ENCODE results near the gene DYNC1I1. TPM values are rescaled to one million over a fixed set of nuclear protein-coding genes. Genes with fewer than 3 reads are reported as not detected.
A peak's percentile ranks its signal among the peaks of the same experiment; 100 is the strongest.

DYNC1I1 gene
- total RNA-seq, 1 donor from 2014 or later, result 38.8 TPM

GRCh38 chr7:96013836-96014235 is 241.5 kb downstream of the DYNC1I1 start:
- no peak for TF ChIP-seq CTCF (IDR thresholded peaks at IDR 0.05; ENCODE audit: borderline replicate concordance)
- no peak overlapping the region for H3K27ac ChIP-seq (replicated peaks)
- no peak overlapping the region for H3K4me3 ChIP-seq
- H3K4me1 ChIP-seq, result no peaks in the 10 kb centered on the region
- intact Hi-C loops (cut with micrococcal nuclease), result no loop called here
- no peaks in the 10 kb centered on the region for H3K27me3 ChIP-seq (ENCODE audit: low read depth)
- no peaks in the 10 kb centered on the region for H3K9me3 ChIP-seq (replicated peaks)
- no peaks in the 10 kb centered on the region for H3K36me3 ChIP-seq
- DNase-seq, result no peak

GRCh38 chr7:96014617-96015016 is 242.3 kb downstream of the DYNC1I1 start:
- Histone ChIP-seq H3K4me3 (no peak overlapping the region), H3K27ac (replicated peaks) (no peak overlapping the region), H3K9me3 (replicated peaks) (no peaks in the 10 kb centered on the region), H3K27me3 (ENCODE audit: low read depth) (no peaks in the 10 kb centered on the region), H3K4me1 (no peaks in the 10 kb centered on the region), H3K36me3 (no peaks in the 10 kb centered on the region)
- TF ChIP-seq CTCF (IDR thresholded peaks at IDR 0.05; ENCODE audit: borderline replicate concordance), result no peak
- no peak for DNase-seq
- intact Hi-C loops (cut with micrococcal nuclease), result no loop called here

- Histone ChIP-seq H3K4me3 (no peak overlapping the region), H3K4me1 (no peaks in the 10 kb centered on the region), H3K36me3 (no peaks in the 10 kb centered on the region), H3K9me3 (replicated peaks) (no peaks in the 10 kb centered on the region), H3K27ac (replicated peaks) (peak overlapping the region; percentile 45), H3K27me3 (ENCODE audit: low read depth) (no peaks in the 10 kb centered on the region)
- no peak for TF ChIP-seq CTCF (IDR thresholded peaks at IDR 0.05; ENCODE audit: borderline replicate concordance)
- DNase-seq, result no peak
- intact Hi-C loops (cut with micrococcal nuclease), result no loop called here
These were observed 243.8 kb downstream of the DYNC1I1 start for GRCh38 chr7:96016056-96016586.

GRCh38 chr7:96016735-96017134 is 244.4 kb downstream of the DYNC1I1 start:
- no peak for DNase-seq
- intact Hi-C loops (cut with micrococcal nuclease), result no loop called here
- no peak overlapping the region for H3K4me3 ChIP-seq
- no peaks in the 10 kb centered on the region for H3K27me3 ChIP-seq (ENCODE audit: low read depth)
- H3K36me3 ChIP-seq, result no peaks in the 10 kb centered on the region
- TF ChIP-seq CTCF (IDR thresholded peaks at IDR 0.05; ENCODE audit: borderline replicate concordance), result no peak
- no peak overlapping the region for H3K27ac ChIP-seq (replicated peaks)
- no peaks in the 10 kb centered on the region for H3K4me1 ChIP-seq
- H3K9me3 ChIP-seq (replicated peaks), result no peaks in the 10 kb centered on the region

- H3K9me3 ChIP-seq (replicated peaks), result no peaks in the 10 kb centered on the region
- intact Hi-C loops (cut with micrococcal nuclease), result no loop called here
- H3K4me3 ChIP-seq, result no peak overlapping the region
- TF ChIP-seq CTCF (IDR thresholded peaks at IDR 0.05; ENCODE audit: borderline replicate concordance), result no peak
- H3K27ac ChIP-seq (replicated peaks), result no peak overlapping the region
- H3K36me3 ChIP-seq, result no peaks in the 10 kb centered on the region
- H3K4me1 ChIP-seq, result no peaks in the 10 kb centered on the region
- no peak for DNase-seq
- no peaks in the 10 kb centered on the region for H3K27me3 ChIP-seq (ENCODE audit: low read depth)
These were observed 245.5 kb downstream of the DYNC1I1 start for GRCh38 chr7:96017877-96018276.

Data from left ventricle myocardium inferior (tissue), 1 donor.